ENCODE results near the gene RANBP10.

RANBP10 gene

DNA sequence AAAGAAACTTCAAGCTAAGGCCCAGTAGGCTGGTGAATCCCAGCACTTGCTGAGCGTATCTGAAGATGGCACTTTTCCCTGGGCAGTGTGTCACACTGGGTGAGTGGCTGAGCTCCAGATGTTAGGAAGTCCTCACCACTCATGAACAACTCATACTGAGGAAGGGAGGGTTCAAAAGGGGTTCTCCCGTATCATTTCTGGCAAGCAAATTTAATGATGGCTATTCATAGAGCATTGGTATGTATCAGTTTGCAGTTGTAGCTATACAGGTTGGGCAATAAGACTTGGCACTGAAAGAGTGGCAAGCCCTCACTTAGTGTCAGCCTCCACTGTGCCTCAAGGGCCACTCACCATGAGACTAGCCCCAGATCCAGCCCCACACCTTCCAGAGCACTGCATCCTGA, 98.0 kb downstream of the RANBP10 start:
- TF ChIP-seq, protein P1, sequence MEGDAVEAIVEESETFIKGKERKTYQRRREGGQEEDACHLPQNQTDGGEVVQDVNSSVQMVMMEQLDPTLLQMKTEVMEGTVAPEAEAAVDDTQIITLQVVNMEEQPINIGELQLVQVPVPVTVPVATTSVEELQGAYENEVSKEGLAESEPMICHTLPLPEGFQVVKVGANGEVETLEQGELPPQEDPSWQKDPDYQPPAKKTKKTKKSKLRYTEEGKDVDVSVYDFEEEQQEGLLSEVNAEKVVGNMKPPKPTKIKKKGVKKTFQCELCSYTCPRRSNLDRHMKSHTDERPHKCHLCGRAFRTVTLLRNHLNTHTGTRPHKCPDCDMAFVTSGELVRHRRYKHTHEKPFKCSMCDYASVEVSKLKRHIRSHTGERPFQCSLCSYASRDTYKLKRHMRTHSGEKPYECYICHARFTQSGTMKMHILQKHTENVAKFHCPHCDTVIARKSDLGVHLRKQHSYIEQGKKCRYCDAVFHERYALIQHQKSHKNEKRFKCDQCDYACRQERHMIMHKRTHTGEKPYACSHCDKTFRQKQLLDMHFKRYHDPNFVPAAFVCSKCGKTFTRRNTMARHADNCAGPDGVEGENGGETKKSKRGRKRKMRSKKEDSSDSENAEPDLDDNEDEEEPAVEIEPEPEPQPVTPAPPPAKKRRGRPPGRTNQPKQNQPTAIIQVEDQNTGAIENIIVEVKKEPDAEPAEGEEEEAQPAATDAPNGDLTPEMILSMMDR (IDR thresholded peaks at IDR 0.05), result no peak
- no peak for TF ChIP-seq ZFX (IDR thresholded peaks at IDR 0.05; ENCODE audit: borderline replicate concordance)

DNA sequence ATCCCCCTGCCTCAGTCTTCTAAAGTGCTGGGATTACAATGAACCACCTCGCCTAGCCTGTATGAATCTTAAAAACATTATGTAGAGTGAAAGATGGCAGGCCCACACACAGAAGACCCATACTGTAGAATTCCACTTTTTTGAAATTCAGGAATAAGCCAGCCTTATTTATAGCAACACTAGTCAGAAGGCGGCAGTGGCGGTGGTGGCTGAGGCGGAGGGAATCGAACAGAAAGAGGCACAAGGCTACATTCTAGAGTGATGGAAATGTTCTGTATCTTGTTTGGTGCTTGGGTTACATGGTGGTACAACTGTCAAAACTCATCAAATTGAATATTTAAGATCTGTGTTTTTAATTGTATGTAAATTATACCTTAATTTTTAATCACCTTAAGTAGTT, 98.6 kb downstream of the RANBP10 start:
- no peak for TF ChIP-seq ZFX (IDR thresholded peaks at IDR 0.05; ENCODE audit: borderline replicate concordance)
- TF ChIP-seq, protein P1 (IDR thresholded peaks at IDR 0.05), result no peak
- no peak overlapping the region for H3K27ac ChIP-seq

More for the DNA sequence above, 98.0 kb downstream of the RANBP10 start:
- H3K27ac ChIP-seq, result no peak overlapping the region

DNA sequence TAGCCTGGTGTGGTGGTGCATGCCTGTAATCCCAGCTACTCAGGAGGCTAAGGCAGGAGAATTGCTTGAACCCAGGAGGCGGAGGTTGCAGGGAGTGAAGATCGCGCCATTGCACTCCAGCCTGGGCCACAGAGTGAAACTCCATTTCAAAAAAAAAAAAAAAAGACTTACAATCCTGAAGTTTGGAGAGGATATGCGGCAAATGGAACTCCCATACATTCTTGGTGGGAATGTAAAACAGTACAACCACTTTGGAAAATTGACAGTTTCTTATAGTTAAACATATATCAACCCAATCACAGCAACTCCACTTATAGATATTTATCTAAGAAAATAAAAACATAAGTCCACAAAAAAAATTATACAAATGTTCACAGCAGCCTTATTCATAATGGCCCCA, 99.2 kb downstream of the RANBP10 start:
- TF ChIP-seq, protein P1 (IDR thresholded peaks at IDR 0.05), result no peak
- no peak for TF ChIP-seq ZFX (IDR thresholded peaks at IDR 0.05; ENCODE audit: borderline replicate concordance)

DNA sequence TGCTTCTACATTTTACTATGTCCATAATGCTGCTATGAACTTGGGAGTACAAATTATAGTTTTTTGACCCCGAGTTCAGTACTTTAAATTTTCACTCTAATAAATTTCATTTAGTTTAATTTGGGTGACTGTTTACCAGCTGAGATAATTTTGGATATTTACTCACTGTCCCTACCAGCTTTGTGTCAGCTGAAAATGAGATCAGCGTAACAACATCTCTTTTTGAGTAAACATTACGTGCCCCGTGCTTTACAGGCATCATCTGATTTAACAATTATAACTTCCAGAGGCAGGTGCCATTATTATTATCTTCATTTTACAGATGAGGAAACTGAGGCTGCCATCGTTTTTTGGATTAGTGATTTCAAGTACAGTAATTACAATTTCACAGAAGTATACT, 102.2 kb downstream of the RANBP10 start:
- no peak overlapping the region for H3K27ac ChIP-seq
- no peak for TF ChIP-seq ZFX (IDR thresholded peaks at IDR 0.05; ENCODE audit: borderline replicate concordance)
- TF ChIP-seq, protein P1 (IDR thresholded peaks at IDR 0.05), result no peak

More for the DNA sequence above, 99.2 kb downstream of the RANBP10 start:
- H3K27ac ChIP-seq, result no peak overlapping the region

DNA sequence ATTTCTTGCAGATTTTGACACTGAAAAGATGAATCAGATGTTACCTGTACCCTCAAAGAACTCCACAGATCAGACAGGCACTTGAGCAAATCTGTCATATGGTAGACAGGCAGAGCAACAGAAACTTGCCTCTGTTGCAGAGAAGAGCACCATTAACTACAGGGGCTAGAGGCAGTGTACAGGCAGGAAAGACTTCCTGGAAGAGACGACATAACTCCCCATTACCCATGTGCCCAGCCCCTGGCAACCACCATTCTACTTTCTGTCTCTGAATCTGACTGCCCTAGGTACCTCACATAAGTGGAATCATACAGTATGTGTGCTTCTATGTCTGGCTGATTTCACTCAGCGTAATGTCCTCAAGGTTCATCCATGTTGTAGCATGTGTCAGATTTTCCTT, 102.7 kb downstream of the RANBP10 start:
- no peak overlapping the region for H3K27ac ChIP-seq
- TF ChIP-seq ZFX (IDR thresholded peaks at IDR 0.05; ENCODE audit: borderline replicate concordance), result no peak
- TF ChIP-seq, protein P1 (IDR thresholded peaks at IDR 0.05), result no peak

DNA sequence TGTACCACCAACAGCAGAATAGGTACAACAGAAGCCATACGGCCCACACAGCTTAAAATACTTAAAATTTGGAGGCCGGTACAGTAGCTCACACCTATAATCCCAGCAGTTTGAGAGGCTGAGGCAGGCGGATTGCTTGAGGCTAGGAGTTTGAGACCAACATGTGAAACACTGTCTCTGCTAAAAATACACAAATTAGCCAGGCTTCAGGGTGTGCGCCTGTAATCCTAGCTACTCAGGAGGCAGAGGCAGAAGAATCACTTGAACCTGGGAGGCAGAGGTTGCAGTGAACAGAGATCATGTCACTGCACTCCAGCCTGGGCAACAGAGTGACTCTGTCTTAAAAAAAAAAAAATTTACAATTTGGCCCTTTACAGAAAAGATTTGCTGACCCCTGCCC, 104.2 kb downstream of the RANBP10 start:
- TF ChIP-seq, protein P1 (IDR thresholded peaks at IDR 0.05), result no peak
- no peak for TF ChIP-seq ZFX (IDR thresholded peaks at IDR 0.05; ENCODE audit: borderline replicate concordance)
- no peak overlapping the region for H3K27ac ChIP-seq

DNA sequence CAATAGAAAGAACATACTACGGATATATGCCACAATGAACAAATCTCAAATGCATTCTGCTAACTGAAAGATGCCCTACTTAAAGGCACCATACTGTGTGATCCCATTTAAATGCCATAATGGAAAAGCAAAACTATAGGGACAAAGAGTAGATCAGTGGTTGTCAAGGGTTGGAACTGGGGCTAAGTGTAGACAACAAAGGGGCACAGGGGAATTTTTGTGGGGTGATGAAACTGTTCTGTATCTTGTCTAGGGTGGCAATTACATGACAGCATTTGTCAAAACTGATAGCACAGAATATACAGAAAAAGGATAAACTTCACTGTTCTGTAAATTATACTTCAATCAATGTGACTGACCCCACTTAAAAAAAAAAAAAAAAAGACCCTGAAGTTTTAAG, 104.9 kb downstream of the RANBP10 start:
- TF ChIP-seq, protein P1 (IDR thresholded peaks at IDR 0.05), result no peak
- TF ChIP-seq ZFX (IDR thresholded peaks at IDR 0.05; ENCODE audit: borderline replicate concordance), result no peak

More for the DNA sequence above, 104.9 kb downstream of the RANBP10 start:
- no peak overlapping the region for H3K27ac ChIP-seq

Measured in 22Rv1 (cell line).